DMS153 treated with DMSO at 0.1 percent for 48 hours (cell line): ENCODE data around the gene KRTAP9-6.

Experiments used
- DNase-seq: peaks from one replicate; lab custom pipeline; 2025; ENCODE audit not compliant: unreplicated experiment; lab: John Stamatoyannopoulos, UW

KRTAP9-6 gene

GRCh38 chr17:41315204-41315794, 50.1 kb downstream of the KRTAP9-6 start, which contains the start of gene KRTAP17-1:
Gene KRTAP17-1, minus strand, starts transcription at chr17:41315710. Its CDS starts 60 bp downstream, at chr17:41315650.
- DNase-seq, result peak; percentile 21
